Activated T-cell treated with anti-CD3 and anti-CD28 coated beads for 24 hours (primary cell): ENCODE data around the gene NAT9.

Experiments used
- DNase-seq: peaks from one replicate; pipeline ENCODE4 v3.0.0-alpha.2; 2020; ENCODE audit warnings: low read depth

NAT9 gene

DNA sequence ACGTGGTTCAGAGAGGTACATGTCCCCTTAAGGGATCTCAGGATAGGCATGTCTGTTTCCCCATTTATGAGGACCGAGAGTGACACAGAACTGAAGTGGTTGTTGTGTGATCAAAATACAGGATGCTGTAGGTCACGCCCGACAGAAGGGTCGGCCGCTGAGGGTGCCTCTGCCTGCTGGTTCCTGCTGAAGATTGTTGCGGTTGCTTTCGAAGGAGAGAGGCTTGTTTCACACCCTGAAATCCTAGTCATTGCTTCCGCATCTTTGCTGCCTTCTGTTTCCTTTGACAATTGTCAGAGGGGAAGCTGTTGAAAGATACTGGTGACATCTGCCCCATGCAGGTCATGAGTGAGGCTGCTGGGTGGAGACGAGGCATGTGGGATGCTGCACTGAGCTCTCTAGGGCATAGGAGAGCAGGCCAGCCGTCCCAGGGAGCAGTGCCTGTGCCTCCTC lies 3.8 kb upstream of the NAT9 start:
- DNase-seq: peak; percentile 42

DNA sequence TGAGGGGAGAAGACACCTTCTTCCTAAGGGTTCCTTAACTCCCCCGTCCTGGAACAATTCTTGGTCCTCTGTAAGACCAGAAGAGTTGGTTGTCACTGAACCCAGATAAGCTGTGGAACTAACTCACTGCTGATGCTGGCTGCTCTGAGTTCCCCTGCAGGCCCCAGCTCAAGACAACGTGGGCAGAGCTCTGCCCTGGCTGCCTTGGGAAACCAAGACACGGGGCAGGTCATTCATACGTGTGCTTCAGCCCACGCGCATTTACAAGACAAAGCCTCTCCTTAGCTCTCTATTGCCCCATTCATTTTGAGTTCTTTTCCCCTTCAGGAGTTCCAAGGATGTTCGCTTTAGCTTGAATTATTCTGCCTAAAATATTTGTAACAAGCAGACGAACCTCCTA lies 3.4 kb upstream of the NAT9 start:
- no peak for DNase-seq

DNA sequence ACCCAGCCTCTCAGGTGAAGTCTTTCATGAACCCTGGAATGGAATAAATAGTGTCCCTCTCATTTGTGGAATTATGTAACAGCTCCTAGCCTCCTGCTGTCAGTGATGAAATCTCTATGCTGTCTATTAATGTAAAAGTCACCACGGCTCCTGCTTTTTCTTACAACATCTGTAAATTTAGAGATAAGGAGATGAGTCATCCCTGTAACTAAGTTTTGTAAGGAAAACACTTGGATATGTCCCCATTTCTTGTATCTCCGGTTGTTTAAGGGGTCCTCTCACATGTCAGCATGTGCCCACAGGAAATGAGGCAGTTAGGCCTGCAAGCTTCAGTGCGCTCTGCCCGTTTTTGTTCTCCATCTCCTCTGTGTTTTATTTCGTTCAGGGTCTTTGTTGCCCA lies 2.8 kb upstream of the NAT9 start:
- DNase-seq: no peak

DNA sequence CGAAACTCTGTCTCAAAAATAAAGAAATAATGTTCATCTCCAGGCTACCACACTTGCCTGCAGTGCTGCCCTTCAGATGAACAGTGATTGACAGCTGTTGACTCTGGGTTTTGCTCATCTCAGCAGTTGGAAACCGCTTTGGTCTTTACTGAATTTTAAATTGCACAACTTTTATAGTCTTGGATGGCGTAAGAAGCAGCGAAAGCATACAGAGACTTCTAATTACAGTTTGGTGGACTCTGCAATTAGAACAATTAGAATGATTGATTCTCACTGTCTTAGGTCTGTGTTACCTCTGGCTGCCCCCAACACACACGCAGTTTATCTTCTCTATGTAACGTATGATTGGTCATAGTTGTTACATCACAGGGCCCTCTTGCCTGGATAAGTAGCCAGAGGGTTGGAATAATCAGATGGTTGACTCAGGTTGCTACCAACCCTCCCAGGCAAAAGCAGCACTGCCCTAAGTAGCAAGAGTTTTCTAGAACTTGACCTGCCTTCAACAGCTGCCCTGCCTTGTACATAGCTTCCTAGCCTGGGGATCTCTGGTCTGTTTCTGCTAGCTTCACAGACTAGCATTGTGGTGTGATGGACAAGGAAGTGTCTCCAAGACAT lies 1.9 kb upstream of the NAT9 start:
- no peak for DNase-seq

DNA sequence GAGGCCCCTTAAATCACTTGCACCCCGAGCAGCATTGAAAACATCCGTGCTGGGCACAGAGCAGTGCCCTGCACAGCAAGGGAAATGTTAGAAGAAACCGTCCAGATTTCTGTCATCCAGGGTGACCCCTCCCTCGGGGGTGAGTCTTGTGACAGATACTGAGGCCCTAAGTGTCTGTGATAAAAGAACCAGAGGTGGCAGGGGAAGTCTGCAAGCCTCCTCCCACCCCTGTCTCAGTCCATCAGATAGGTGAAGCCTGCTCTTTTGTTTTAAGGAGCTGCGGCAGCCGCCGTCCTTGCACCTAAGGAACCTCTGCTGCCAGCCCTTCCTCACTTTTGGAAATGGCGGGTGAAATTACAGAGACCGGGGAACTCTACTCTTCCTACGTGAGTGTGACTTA lies 845 bp upstream of the NAT9 start:
- DNase-seq: no peak

DNA sequence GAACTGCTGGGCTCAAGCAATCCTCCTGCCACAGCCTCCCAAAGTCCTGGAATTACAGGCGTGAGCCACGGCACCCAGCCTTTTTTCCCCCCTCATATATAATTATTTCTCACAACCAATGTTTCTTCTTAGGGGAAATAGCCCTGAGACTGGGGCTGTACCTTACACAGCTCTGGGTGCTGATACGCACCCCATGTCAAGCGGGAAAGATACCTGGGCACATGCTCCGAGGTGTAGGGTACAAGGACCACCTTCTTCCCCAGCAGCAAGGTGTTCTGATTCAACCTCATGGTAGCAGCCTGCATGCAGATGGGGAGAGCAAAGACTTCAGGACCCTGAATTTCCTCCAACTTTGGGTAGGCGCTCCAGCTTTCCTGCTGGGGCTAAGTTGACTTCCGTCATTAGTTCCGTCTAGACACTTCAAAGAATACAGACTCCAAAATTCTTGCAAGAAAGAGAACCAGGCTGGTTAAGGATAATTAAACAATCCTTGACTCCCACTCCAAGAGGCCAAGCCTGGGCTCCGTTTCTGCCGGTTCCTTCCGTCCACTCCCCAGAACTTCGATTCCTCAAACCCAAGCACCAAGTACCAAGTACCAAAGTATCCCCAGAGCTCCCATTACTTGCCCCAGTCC lies 619 bp downstream of the NAT9 start:
- DNase-seq: no peak

DNA sequence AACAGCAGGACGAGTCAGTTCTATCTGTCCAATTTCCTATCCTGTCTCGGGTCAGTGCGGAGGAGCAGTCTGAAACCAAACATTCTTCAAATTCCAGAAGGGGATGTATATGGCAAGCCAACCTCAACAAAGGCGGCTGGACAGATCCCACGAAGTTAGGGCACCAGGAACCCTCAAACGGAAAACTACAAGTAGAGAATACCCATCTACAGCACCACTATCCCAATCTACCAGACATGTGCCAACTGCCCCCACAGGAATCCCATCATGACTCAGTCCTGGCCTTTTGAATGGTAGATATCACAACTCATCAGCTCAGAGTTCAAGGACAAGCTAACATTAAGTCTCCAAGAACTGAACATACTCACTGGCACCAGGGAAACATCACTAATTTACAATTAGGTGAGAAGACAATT lies 2.3 kb downstream of the NAT9 start:
- DNase-seq: no peak

DNA sequence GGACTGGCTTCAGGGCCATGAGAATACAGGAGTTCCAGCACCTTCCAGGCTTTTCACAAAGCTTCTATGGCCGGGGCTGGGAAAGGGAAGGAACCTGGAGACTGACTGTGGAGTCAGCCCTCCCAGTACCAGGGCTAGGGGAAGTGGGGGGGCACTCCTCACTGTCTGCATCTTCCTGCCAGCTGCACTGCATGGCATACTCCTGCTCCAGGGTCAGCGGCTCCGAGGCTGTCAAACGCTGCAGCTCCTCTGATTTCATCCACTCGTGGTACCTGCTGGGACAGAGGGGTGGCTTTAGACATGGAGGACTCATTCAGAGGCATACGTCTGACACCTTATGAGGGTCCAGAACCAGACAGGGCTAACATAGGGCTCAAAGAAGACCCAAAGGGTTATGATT lies 2.7 kb downstream of the NAT9 start:
- DNase-seq: no peak

DNA sequence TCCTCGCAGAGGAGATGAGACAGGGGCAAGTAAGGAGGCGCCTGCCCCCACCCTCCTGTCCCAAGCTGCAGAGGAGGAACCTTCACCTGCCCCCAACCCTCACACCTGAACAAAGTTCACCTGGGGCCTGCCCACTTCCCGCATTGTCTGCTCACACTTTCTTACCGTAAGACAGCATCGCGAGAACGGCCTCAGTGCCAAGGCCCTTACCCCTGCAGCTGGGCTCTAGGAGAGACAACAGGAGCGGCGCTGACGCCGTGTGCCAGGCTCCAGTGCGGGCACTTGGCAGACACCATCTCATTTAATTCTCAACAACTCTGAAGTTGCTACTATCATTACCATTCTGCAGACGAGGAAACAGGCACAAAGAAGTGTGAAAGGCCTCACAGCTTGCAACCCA lies 4.1 kb downstream of the NAT9 start:
- no peak for DNase-seq

DNA sequence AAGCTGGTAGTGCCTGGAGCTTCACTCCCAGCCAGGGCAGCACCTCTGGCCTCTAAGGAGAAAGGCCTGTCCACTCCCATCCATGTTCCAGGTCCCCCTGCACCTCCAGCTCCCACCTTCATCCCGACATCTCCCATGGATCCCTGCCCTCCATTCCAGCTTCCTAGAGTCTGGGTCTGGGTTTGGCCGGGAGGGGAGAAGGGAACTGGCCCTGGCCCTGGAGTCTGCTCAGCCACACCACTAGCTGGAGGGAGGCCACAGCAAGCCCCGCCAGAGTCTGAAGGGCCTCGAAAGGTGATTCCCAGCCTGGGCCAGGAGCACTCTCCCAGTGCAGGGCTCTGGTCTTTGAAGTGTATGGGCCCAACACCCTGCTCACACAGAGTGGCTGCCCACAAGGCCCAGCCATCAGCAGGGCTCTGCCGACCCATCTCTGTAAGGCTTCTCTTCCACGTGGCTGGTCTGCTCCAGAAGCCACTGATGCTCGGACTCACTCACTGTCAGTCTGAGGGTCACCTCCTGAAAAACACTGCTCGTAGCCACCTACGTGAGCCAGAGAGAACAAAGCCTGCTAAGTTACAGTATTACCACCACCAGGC lies 4.7 kb downstream of the NAT9 start:
- DNase-seq: no peak

DNA sequence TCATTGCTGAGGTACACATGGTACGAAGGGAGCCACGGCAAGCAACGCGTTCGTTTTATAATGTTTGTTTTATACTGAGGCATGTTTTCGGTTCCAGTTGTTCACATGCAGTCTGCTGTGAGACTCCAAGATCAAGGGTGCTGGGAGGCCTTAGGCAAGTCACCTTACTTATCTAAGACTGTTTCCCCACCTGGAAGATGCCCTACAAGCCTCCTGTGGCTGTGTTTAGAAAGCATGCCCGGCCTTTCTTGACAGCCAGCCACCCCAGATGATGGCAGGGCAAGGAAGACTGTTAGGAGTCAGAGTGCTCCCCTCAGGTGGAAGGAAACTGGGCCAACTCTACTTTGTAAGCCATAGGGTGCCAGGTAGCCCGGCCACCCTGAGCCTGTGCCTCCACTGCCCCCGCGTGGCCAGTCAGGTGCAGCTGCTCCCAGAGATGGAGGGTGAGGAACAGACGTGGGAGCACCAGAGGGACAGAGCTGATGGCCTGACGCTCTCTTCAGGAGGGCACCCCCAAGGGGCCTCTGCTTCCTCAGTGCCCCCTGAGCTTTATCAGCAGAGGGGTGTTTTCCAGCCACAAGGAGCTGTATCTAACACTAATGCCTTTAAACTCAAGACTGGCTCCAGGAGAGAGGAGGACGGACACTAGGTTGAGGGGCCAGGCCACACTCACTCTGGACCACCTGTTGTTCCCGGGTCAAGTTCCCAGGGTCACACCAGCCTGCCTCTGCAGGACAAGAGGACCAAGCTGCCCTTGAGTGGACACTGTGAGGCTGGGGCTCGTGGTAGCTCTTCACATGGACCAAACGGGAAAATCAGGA lies 5.4 kb downstream of the NAT9 start:
- peak; percentile 65 for DNase-seq

DNA sequence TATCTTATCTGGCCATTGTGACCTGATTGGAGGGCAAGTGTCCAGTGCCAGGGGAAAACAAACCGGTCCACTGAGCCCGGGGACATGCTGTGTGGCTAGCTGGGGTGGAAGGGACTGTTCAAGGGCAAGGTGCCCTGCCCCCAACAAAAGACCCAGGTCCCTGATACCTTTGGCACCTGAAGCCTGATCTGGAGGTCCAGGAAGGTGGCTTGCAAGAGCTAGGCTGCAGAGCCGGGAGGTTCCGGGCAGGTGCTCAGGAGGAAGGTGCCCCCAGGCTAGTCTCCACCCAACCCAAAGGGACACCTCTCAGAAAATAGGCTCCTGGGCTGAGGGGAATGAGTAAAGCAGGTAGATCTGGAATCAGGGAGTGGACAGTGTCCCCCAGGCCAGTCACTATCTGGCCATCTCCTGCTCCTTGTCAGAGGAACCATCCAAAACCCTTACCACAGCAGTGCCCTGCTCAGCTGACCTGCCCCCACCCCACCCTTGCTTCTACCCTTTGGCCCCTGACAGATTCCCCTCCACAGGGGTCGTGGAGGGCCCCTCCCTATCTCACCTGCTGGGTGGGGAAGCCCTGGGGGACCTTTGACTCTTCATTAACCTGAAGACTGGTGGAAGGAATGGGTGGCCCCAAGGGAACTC lies 6.2 kb downstream of the NAT9 start:
- no peak for DNase-seq

DNA sequence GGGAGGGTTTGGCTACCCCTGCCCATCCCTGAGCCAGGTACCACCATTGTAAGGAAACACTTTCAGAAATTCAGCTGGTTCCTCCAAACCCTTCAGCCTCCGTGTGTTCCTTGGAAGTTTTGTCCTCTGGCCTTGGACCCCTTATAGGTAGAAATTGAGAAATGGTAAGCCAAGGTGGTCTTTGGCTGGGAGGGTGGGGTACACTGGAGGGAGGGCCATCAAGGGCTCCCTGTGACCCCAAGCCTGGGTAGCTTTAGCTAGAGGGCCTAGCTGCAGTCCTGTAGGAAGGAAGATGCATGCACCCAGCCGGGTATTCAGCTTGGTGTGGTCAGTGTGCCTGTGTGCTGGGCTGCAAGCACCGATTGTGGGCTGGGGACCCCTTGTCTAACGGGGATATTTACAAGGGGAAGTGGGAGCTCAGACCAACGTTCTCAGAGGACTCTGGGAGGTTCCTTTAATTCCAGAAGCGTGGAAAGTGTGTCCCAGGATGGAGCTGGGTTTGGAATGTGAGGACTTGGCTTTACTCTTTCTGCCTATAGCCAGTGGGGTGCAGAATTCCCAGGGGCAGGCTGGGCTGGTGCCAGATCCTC lies 6.8 kb downstream of the NAT9 start:
- no peak for DNase-seq

DNA sequence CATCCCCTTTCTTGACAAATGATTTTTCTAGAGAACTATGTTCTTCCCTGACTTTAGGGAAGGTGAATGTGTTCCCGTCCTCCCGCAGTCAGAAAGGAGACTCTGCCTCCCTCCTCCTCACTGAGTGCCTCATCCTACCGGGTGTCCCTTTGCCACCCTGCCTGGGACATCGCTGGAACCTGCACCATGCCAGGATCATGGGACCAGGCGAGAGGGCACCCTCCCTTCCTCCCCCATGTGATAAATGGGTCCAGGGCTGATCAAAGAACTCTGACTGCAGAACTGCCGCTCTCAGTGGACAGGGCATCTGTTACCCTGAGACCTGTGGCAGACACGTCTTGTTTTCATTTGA lies 7.4 kb downstream of the NAT9 start:
- DNase-seq: no peak

DNA sequence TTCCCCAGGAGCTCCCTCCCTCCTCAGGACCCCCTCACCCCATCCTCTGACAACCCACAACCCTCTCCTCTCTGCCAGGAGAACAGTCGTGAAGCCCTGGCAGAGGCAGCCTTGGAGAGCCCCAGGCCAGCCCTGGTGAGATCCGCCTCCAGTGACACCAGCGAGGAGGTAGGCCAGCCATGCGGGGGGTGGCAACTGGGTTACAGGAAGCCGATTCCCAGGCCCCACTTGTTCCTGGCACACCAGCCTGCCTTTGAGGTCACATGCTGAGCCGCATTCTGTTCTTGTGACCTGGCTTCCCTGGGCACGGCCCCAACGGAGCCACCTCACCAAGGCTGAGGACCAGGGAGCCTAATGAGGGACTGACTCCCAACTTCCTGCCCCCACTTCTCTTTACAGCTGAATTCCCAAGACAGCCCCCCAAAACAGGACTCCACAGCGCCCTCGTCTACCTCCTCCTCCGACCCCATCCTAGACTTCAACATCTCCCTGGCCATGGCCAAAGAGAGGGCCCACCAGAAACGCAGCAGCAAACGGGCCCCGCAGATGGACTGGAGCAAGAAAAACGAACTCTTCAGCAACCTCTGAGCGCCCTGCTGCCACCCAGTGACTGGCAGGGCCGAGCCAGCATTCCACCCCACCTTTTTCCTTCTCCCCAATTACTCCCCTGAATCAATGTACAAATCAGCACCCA lies 7.9 kb downstream of the NAT9 start:
- DNase-seq: no peak

DNA sequence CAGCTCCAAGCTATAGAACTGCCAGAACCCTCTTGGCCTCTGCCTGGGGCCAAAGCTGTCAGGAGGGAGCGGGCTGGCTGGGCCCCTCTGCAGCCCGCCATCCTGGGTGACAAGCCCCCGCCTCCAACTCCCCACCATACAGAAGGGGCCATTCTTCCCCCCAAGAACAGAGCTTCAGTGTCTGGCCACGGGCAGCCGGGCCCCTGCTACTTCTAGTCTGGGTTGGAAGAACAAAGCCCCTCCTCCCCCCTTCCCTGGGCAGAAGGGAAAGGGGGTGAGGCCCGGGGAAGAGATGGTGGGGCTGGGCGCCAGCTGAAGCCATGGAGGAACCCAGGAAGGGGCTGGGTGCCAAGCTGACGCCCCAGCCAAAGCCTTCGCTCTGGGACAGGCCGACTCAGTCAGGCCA lies 9.0 kb downstream of the NAT9 start:
- DNase-seq: no peak

DNA sequence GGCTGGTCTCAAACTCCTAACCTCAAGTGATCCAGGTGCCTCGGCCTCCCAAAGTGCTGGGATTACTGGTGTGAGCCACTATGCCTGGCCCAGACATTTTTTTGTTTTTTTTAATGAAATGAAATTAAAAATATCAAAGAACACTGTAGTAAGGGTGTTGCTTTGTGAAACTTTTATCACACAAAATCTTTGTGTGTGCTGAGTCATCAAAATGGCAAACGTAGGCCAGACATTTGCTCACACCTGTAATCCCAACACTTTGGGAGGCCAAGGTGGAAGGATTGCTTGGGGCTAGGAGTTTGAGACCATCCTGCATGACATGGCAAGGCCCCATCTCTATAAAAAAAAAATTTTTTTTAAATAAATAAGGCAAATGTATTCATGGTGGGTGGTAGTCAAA lies 9.7 kb downstream of the NAT9 start:
- no peak for DNase-seq

DNA sequence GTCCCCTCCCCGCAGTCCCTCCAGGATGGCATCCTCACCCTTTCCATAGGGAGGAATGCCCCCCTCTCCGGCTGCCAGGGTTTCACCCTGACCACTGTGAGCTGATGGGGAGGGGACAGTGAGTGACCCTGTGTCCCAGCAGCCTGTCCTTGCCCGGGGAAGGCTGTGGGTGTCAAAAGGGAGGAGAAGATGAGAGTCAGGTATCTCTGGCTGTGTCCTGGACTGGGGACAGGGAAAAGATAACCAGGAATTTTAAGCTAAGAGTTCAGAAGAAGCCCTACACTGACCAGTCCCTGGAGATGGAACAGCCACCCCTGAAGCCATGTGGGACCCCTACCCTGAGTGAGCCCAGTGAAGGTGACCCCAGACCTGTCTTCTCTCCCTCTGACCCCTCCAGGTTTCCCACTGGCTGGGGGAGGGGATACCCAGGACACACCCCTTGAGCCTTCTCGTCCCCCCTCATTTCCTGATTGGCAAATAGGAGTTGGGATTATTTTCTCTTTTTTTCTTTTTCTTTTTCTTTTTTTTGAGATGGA lies 11.3 kb downstream of the NAT9 start:
- no peak for DNase-seq

DNA sequence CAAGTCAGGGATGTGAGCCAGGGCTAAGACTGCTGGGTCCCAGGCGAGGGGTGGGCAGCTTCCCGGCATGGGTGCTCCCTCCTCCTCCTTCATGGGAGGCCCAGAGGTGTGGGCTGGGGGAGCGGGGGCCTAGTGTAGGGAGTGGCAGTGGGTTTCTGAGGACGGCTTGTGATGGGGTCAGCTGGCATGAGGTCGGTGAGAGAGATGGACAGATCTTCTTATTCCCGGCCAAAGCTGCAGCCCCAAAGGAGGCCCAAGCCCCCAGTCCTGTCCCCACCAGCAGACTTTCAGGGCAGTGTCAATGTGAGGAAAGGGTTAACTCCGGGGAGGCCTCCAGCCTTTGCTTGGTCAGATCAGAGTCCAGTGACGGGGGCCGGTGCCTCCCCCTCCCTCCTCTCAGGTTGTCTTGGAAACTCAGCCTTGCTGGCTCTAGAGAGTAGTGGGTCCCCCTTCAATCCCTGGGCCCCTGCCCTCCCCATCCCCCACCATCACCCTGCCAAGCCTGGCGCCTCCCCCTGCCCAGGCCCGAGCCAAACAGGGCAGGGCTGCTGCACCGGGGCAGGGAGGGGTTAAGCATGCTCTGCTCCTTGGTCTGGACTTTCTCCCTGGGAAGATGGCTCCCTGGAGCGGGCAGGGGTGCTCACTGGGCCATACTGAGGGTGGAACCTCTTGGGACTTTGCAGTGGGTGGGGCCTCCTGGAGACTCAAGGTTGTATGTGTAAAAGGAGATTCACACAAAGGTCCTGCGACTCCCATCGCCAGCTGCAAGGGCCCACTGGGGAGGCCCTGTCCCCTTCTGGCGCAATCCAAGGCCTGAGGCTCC lies 12.4 kb downstream of the NAT9 start:
- no peak for DNase-seq

DNA sequence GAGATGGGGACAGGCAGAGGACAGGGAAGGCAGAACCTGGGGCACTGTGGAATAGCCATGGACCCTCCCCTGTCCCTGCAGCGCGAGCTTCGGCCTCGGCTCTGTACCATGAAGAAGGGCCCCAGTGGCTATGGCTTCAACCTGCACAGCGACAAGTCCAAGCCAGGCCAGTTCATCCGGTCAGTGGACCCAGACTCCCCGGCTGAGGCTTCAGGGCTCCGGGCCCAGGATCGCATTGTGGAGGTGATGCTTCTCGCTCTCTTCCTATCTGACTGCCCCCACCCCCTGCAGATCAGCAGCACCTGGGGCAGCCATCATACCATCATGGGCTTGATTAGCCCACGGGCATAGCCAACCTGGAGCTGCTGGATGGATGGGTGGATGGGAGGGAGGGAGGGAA lies 14.2 kb downstream of the NAT9 start:
- DNase-seq: no peak
